SH-SY5Y (cell line): ENCODE data around the gene SLC16A7.

ENCODE experiments used
- GATA2 ChIP-seq: IDR thresholded peaks from 2 replicates; pipeline ENCODE4 v1.6.1; 2011; ENCODE audit warnings: mild to moderate bottlenecking, low read depth, low read length
- GATA3 ChIP-seq: IDR thresholded peaks from 2 replicates; pipeline ENCODE4 v1.6.1; 2011; ENCODE audit warnings: low read depth, mild to moderate bottlenecking, low read length, moderate library complexity

DNA sequence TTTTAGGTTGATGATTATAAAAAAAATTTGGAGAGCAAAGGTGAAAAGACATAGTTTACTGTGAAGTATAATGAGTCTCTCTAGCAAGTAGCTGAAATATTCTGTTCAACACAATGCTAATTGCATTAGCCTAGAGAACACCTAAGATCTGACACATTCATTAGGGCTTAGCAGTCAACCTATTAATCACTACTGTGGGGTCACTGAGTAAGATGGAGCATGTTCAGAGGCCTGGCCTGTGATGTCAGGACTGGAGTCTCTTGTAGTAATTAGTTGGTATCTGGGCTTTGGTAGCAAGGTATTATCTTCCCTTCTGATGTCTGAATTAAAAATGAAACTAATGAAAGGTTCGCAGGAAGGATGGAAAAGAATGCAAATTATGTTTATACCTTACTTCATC is 112.7 kb downstream of the SLC16A7 start:
- TF ChIP-seq GATA2 (no peak), GATA3 (no peak)
